HL-60 (cell line): ENCODE results near the gene CNNM4.

Source experiments
- CTCF ChIP-seq: IDR thresholded peaks from one replicate; pipeline ENCODE4 v1.5.1; 2011; ENCODE audit warnings: low read length, control low read depth, inconsistent platforms; ENCODE audit not compliant: insufficient read depth
- GABPA ChIP-seq: IDR thresholded peaks from 2 replicates; pipeline ENCODE4 v1.6.1; 2012; ENCODE audit warnings: low read depth
- POLR2AphosphoS5 ChIP-seq: IDR thresholded peaks from 2 replicates; pipeline ENCODE4 v1.6.1; 2012; ENCODE audit warnings: low read depth
- SPI1 ChIP-seq: IDR thresholded peaks from 2 replicates; pipeline ENCODE4 v1.6.1; 2012; ENCODE audit warnings: low read depth, mild to moderate bottlenecking, borderline replicate concordance
- TF ChIP-seq, protein P1 (sequence below): IDR thresholded peaks from 2 replicates; pipeline ENCODE4 v1.6.1; 2012; ENCODE audit warnings: low read depth; ENCODE audit not compliant: insufficient replicate concordance

DNA sequence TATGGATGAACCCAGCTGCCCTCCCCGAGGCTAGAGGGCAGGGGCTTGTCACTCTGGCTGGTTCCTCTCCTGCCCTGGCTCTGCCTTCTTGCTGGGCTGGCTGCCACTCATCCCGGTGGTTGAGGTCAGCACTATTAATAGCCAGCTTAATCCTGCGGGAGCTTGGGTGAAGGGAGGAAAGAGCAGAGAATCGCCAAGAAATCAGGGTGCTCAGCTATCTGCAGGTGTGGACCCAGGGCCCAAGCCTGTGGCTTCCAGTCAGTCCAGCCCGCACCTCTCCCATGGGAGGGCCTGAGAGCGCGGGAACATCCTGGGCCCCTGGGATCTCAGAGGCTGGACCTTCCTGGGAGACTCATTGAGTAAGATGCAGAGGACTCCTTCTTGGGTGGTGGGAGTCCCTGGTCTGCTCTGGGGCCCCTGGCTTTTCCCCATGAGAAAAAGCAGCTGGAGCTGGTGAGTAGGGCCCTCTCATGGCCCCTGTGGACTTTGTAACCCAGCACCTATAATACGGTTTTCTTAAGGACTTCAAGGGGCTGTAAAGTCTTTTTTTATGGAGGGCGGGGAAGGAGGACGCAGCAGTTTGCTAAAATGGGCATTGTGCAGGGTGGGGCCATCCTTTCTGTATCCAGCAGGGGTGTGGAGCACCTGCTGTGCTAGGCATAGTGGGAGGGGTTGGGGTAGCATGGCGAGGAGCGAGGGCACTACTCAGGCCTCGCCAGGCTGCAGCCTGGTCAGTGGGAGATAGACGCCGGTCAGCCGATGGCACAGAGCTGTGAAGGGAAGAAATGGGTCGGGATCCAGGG, 27.9 kb downstream of the CNNM4 start:
- TF ChIP-seq CTCF: no peak
- TF ChIP-seq, protein P1, sequence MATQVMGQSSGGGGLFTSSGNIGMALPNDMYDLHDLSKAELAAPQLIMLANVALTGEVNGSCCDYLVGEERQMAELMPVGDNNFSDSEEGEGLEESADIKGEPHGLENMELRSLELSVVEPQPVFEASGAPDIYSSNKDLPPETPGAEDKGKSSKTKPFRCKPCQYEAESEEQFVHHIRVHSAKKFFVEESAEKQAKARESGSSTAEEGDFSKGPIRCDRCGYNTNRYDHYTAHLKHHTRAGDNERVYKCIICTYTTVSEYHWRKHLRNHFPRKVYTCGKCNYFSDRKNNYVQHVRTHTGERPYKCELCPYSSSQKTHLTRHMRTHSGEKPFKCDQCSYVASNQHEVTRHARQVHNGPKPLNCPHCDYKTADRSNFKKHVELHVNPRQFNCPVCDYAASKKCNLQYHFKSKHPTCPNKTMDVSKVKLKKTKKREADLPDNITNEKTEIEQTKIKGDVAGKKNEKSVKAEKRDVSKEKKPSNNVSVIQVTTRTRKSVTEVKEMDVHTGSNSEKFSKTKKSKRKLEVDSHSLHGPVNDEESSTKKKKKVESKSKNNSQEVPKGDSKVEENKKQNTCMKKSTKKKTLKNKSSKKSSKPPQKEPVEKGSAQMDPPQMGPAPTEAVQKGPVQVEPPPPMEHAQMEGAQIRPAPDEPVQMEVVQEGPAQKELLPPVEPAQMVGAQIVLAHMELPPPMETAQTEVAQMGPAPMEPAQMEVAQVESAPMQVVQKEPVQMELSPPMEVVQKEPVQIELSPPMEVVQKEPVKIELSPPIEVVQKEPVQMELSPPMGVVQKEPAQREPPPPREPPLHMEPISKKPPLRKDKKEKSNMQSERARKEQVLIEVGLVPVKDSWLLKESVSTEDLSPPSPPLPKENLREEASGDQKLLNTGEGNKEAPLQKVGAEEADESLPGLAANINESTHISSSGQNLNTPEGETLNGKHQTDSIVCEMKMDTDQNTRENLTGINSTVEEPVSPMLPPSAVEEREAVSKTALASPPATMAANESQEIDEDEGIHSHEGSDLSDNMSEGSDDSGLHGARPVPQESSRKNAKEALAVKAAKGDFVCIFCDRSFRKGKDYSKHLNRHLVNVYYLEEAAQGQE: no peak
- no peak for TF ChIP-seq POLR2AphosphoS5
- TF ChIP-seq SPI1: no peak
- no peak for TF ChIP-seq GABPA
